Kidney (tissue), 14 donors: ENCODE results near the gene METTL15. TPM values are rescaled to one million over a fixed set of nuclear protein-coding genes. Genes with fewer than 3 reads are reported as not detected.
"Not testable (repeated sequence)": the region's sequence is repeated elsewhere in the genome, so short reads cannot be mapped to it uniquely, and the experiment has no call there.

Experiments
- DNase-seq, 5 donors: peaks; one replicate each; pipeline ENCODE4 v3.0.0-alpha.2; 2013 to 2020
- FAIRE-seq: peaks from 2 replicates; lab custom pipeline; 2012; peaks lifted over from hg19 to GRCh38; lab: Jason Lieb, UNC
- H3K27ac ChIP-seq, 2 donors: one replicate each; pipeline ENCODE4 v1.7.0; 2013; ENCODE audit warnings: low read depth in 2 of 2, low read length in 2 of 2, inconsistent platforms in 1 of 2
- H3K27me3 ChIP-seq: one replicate; pipeline ENCODE4 v1.7.1; 2013; ENCODE audit warnings: low read length, inconsistent platforms; ENCODE audit not compliant: control insufficient read depth, insufficient read depth
- H3K36me3 ChIP-seq, 3 donors: one replicate each; pipeline versions ENCODE4 v1.7.0 to v1.7.1; 2013; ENCODE audit warnings: low read length in 3 of 3, control low read depth in 1 of 3, inconsistent platforms in 1 of 3; ENCODE audit not compliant: insufficient read depth in 3 of 3, control insufficient read depth in 2 of 3
- H3K4me1 ChIP-seq, 3 donors: one replicate each; pipeline versions ENCODE4 v1.7.0 to v1.7.1; 2013; ENCODE audit warnings: low read length in 3 of 3, inconsistent platforms in 1 of 3, low read depth in 1 of 3; ENCODE audit not compliant: control insufficient read depth in 2 of 3, insufficient read depth in 2 of 3
- H3K4me3 ChIP-seq, 3 donors: one replicate each; pipeline versions ENCODE4 v1.7.0 to v1.8.1; 2013; ENCODE audit warnings: low read length in 3 of 3, control low read depth in 1 of 3, inconsistent platforms in 1 of 3
- H3K9ac ChIP-seq, 3 donors: one replicate each; pipeline versions ENCODE4 v1.7.0 to v1.7.1; 2013; ENCODE audit warnings: low read length in 3 of 3, control low read depth in 1 of 3, inconsistent platforms in 1 of 3
- H3K9me3 ChIP-seq, 3 donors: one replicate each; pipeline versions ENCODE4 v1.7.0 to v1.7.1; 2013; ENCODE audit warnings: low read length in 3 of 3, control low read depth in 1 of 3, inconsistent platforms in 1 of 3; ENCODE audit not compliant: control insufficient read depth in 2 of 3, insufficient read depth in 1 of 3
- CTCF ChIP-seq: IDR thresholded peaks from 3 replicates; pipeline ENCODE4 v1.5.1; 2012; ENCODE audit warnings: mild to moderate bottlenecking, moderate library complexity, borderline replicate concordance; ENCODE audit not compliant: insufficient read depth; ENCODE audit errors: extremely low read depth
- intact Hi-C: fragments of 100-400 bp; cut with DNase I; formaldehyde crosslinking; loops from one replicate; pipeline ENCODE4 v1.11.1; 2022
- polyA plus RNA-seq: library from polyadenylated mRNA; stranded (reverse); fragments of 350-450 nt; fragmentation: Illumina TruSeq; extraction: RNeasy Lipid Tissue Mini Kit (QIAGEN cat#74804); gene quantifications from one replicate; pipeline ENCODE4 v1.2.3, GENCODE V29; 2014; ENCODE audit warnings: low read depth, low replicate concordance; ENCODE audit not compliant: insufficient read depth
- total RNA-seq: library from RNA; stranded (reverse); fragmentation: NEBNext Ultra II Directional; extraction: Animal tissue kit (Norgen Biotek cat#: 25700); gene quantifications from one replicate; pipeline ENCODE4 v1.2.1, GENCODE V29; 2021
- donor health status: control.
- donor health status: control.
- donor health status: control.
- donor health status: control.
- donor health status: control.
- donor health status: DM: yes; HTN: yes; CAD: no.
- donor health status: Normal renal cell carcinoma (clear cell type).

METTL15 gene
- total and polyA plus RNA-seq, 2 donors from 2014 or later: 6.4 to 14.7 TPM

GRCh38 chr11:28284196-28284595 is 176.0 kb downstream of the METTL15 start:
- TF ChIP-seq CTCF: no peak
- no peak overlapping the region for H3K9ac ChIP-seq
- H3K27ac ChIP-seq: no peak overlapping the region
- intact Hi-C loops: no loop called here
- H3K36me3 ChIP-seq: no peaks in the 10 kb centered on the region
- H3K4me3 ChIP-seq: no peak overlapping the region
- no peak for FAIRE-seq
- H3K27me3 ChIP-seq: no peaks in the 10 kb centered on the region
- no peaks in the 10 kb centered on the region for H3K4me1 ChIP-seq
- no peak for DNase-seq
- H3K9me3 ChIP-seq: no peaks in the 10 kb centered on the region

GRCh38 chr11:28289444-28289843 is 181.3 kb downstream of the METTL15 start:
- H3K9me3 ChIP-seq: no peaks in the 10 kb centered on the region
- H3K4me1 ChIP-seq: no peaks in the 10 kb centered on the region
- H3K36me3 ChIP-seq: no peaks in the 10 kb centered on the region
- no peak overlapping the region for H3K27ac ChIP-seq
- DNase-seq: no peak
- no peak overlapping the region for H3K9ac ChIP-seq
- peak; percentile 6 for FAIRE-seq
- no peak overlapping the region for H3K4me3 ChIP-seq
- intact Hi-C loops: no loop called here
- no peaks in the 10 kb centered on the region for H3K27me3 ChIP-seq
- no peak for TF ChIP-seq CTCF

- H3K36me3 ChIP-seq, H3K4me3 ChIP-seq, intact Hi-C loops, H3K9ac ChIP-seq, H3K4me1 ChIP-seq, H3K27ac ChIP-seq, DNase-seq, H3K9me3 ChIP-seq, H3K27me3 ChIP-seq, FAIRE-seq: not testable (repeated sequence)
These were observed 182.8 kb downstream of the METTL15 start for GRCh38 chr11:28290995-28291394.

DNA sequence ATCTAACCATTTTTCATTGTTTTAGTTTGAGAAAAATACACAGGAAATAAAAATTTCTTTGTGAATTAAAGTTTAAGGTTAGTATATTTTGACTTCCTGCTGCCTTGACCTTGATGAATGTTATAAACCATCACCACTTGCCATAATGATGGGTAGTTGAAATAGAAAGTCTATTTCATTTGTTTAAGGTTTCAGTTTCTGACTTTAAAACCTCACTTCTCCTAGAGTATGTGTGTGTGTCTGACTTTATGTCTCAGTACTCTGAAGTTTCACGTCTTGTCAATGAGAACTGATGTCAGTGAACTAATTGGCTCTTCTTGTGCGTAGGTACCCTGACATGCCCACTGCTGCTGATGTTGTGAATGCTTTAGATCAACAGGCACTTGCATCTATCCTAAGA is 188.2 kb downstream of the METTL15 start:
- TF ChIP-seq CTCF: no peak
- H3K36me3 ChIP-seq: peaks cover 2 to 11% (median 2%) of the 10 kb centered on the region in 3 donors
- H3K9ac ChIP-seq: no peak overlapping the region
- no peak overlapping the region for H3K4me3 ChIP-seq
- H3K4me1 ChIP-seq: no peaks in the 10 kb centered on the region
- intact Hi-C loops: no loop called here
- H3K9me3 ChIP-seq: no peaks in the 10 kb centered on the region
- H3K27me3 ChIP-seq: no peaks in the 10 kb centered on the region
- no peak for FAIRE-seq
- DNase-seq: no peak
- H3K27ac ChIP-seq: no peak overlapping the region
